Ramos (cell line): ENCODE measurements around the gene WNT3A.

Experiments used
- in situ Hi-C: fragments of 300-500 bp; cut with MboI; formaldehyde crosslinking; loops from one replicate; pipeline ENCODE4 v1.14.3; 2022; ENCODE audit warnings: low sequenced_read_pairs; ENCODE audit not compliant: unreplicated experiment

Gene WNT3A

GRCh38 chr1:227999056-227999930, 7.5 kb upstream of the WNT3A start:
- in situ Hi-C loops = no loop called here

- in situ Hi-C loops = no loop called here
Observed at GRCh38 chr1:228000416-228000815, 6.4 kb upstream of the WNT3A start.

GRCh38 chr1:228000836-228001563, 5.8 kb upstream of the WNT3A start:
- in situ Hi-C loops = no loop called here

GRCh38 chr1:228001738-228002535, 4.9 kb upstream of the WNT3A start:
- in situ Hi-C loops = no loop called here

GRCh38 chr1:228002792-228003191, 4.0 kb upstream of the WNT3A start:
- in situ Hi-C loops = no loop called here

- in situ Hi-C loops = no loop called here
Observed at GRCh38 chr1:228003461-228004330, 3.1 kb upstream of the WNT3A start.

- in situ Hi-C loops = no loop called here
Observed at GRCh38 chr1:228004331-228004855, 2.4 kb upstream of the WNT3A start.

- in situ Hi-C loops = no loop called here
Observed at GRCh38 chr1:228004856-228005462, 1.8 kb upstream of the WNT3A start.

- in situ Hi-C loops = no loop called here
Observed at GRCh38 chr1:228005511-228006033, 1.2 kb upstream of the WNT3A start.

- in situ Hi-C loops = no loop called here
Observed at GRCh38 chr1:228006034-228006785, 588 bp upstream of the WNT3A start.

- in situ Hi-C loops = no loop called here
Observed at GRCh38 chr1:228007049-228007800, 427 bp downstream of the WNT3A start.

GRCh38 chr1:228007801-228008341, 1.1 kb downstream of the WNT3A start:
- in situ Hi-C loops = no loop called here

- in situ Hi-C loops = no loop called here
Observed at GRCh38 chr1:228008391-228009115, 1.8 kb downstream of the WNT3A start.

GRCh38 chr1:228009116-228009827, 2.5 kb downstream of the WNT3A start:
- in situ Hi-C loops = no loop called here

- in situ Hi-C loops = no loop called here
Observed at GRCh38 chr1:228009828-228010775, 3.3 kb downstream of the WNT3A start.
